Breast epithelium (tissue), 4 donors: ENCODE data around the gene SRL. TPM values are rescaled to one million over a fixed set of nuclear protein-coding genes. Genes with fewer than 3 reads are reported as not detected.

ENCODE experiments used
- DNase-seq, 2 donors: peaks; one replicate each; pipeline ENCODE4 v3.0.0-alpha.2; 2019; ENCODE audit warnings: low spot score in 2 of 2
- H3K27ac ChIP-seq, 2 donors: fragments of 200-600 bp; sonication (generic) in 1 of 2; one replicate each; pipeline ENCODE4 v1.5.1; 2016 to 2019; ENCODE audit warnings: mild to moderate bottlenecking in 1 of 2
- H3K27me3 ChIP-seq, 2 donors: fragments of 200-600 bp; sonication (generic) in 1 of 2; one replicate each; pipeline versions ENCODE4 v1.5.1 to v1.6.0; 2017 to 2019; ENCODE audit warnings: control low read depth in 1 of 2, mild to moderate bottlenecking in 1 of 2
- H3K36me3 ChIP-seq: fragments of 200-600 bp; one replicate; pipeline ENCODE4 v1.5.1; 2019
- H3K4me1 ChIP-seq, 2 donors: fragments of 200-600 bp; sonication (generic); one replicate each; pipeline ENCODE4 v1.5.1; 2016 to 2019; ENCODE audit warnings: control low read depth in 1 of 2
- H3K4me3 ChIP-seq, 3 donors: fragments of 200-600 bp; sonication (generic); 1 replicate in 2 of 3; 2 replicates in 1 of 3; pipeline ENCODE4 v1.5.1; 2016 to 2019; ENCODE audit warnings: mild to moderate bottlenecking in 3 of 3, moderate library complexity in 2 of 3
- H3K9me3 ChIP-seq, 2 donors: fragments of 200-600 bp; sonication (generic) in 1 of 2; one replicate each; pipeline ENCODE4 v1.5.1; 2016 to 2019; ENCODE audit warnings: control low read depth in 1 of 2
- CTCF ChIP-seq, 3 donors: fragments of 450-650 bp; IDR thresholded peaks; one replicate each; pipeline ENCODE4 v1.5.1; 2016 to 2017; ENCODE audit warnings: antibody characterized with exemption in 3 of 3, mild to moderate bottlenecking in 3 of 3, moderate library complexity in 3 of 3
- POLR2A ChIP-seq: fragments of 450-650 bp; IDR thresholded peaks from one replicate; pipeline ENCODE4 v1.6.1; 2016; ENCODE audit warnings: antibody characterized with exemption, mild to moderate bottlenecking, moderate library complexity
- POLR2AphosphoS5 ChIP-seq, 3 donors: sonication (generic); formaldehyde crosslinking; IDR thresholded peaks; one replicate each; pipeline ENCODE4 v1.6.1; 2017; ENCODE audit warnings: antibody characterized with exemption in 3 of 3
- intact Hi-C: fragments of 100-400 bp; cut with DNase I; formaldehyde crosslinking; loops from one replicate; pipeline ENCODE4 v1.15.1; 2023; ENCODE audit warnings: low total_unique reads
- total RNA-seq, 3 donors: library from RNA; depleted of rRNA; stranded (reverse); fragments of >200 nt; gene quantifications; one replicate each; pipeline ENCODE4 v1.1.0, GENCODE V29; 2016

Gene SRL
- total RNA-seq, 3 donors from 2014 or later, result 0.32 to 0.98 (median 0.44) TPM

- intact Hi-C loops, result no loop called here
- Histone ChIP-seq H3K27me3 (no peaks in the 10 kb centered on the region), H3K9me3 (no peaks in the 10 kb centered on the region), H3K4me1 (no peaks in the 10 kb centered on the region), H3K4me3 (no peak overlapping the region), H3K36me3 (no peaks in the 10 kb centered on the region), H3K27ac (no peak overlapping the region)
- no peak for DNase-seq
- TF ChIP-seq CTCF (IDR thresholded peaks at IDR 0.05), result no peak
- no peak for TF ChIP-seq POLR2AphosphoS5 (IDR thresholded peaks at IDR 0.05)
- no peak for TF ChIP-seq POLR2A
These were observed 43.1 kb downstream of the SRL start for GRCh38 chr16:4198816-4199215.

GRCh38 chr16:4194661-4195060 lies 47.2 kb downstream of the SRL start:
- H3K4me3 ChIP-seq, result no peak overlapping the region
- H3K27ac ChIP-seq, result no peak overlapping the region
- intact Hi-C loops, result loop anchor here (1.0 kb wide), 1 partner anchor 29 kb away; no protein-coding TSS in a partner anchor

GRCh38 chr16:4193920-4194319 lies 48.0 kb downstream of the SRL start:
- Histone ChIP-seq H3K9me3 (no peaks in the 10 kb centered on the region), H3K4me3 (no peak overlapping the region), H3K27ac (no peak overlapping the region), H3K36me3 (no peaks in the 10 kb centered on the region), H3K4me1 (no peaks in the 10 kb centered on the region), H3K27me3 (no peaks in the 10 kb centered on the region)
- intact Hi-C loops, result no loop called here
- no peak for DNase-seq
- TF ChIP-seq CTCF (IDR thresholded peaks at IDR 0.05) (no peak), POLR2AphosphoS5 (IDR thresholded peaks at IDR 0.05) (no peak), POLR2A (no peak)

More at GRCh38 chr16:4194661-4195060, 47.2 kb downstream of the SRL start:
- Histone ChIP-seq H3K27me3 (no peaks in the 10 kb centered on the region), H3K9me3 (no peaks in the 10 kb centered on the region), H3K36me3 (no peaks in the 10 kb centered on the region), H3K4me1 (no peaks in the 10 kb centered on the region)
- TF ChIP-seq POLR2AphosphoS5 (IDR thresholded peaks at IDR 0.05) (no peak), CTCF (IDR thresholded peaks at IDR 0.05) (no peak), POLR2A (no peak)
- no peak for DNase-seq

- Histone ChIP-seq H3K27ac (no peak overlapping the region), H3K36me3 (no peaks in the 10 kb centered on the region), H3K4me1 (no peaks in the 10 kb centered on the region), H3K9me3 (no peaks in the 10 kb centered on the region), H3K27me3 (no peaks in the 10 kb centered on the region), H3K4me3 (no peak overlapping the region)
- TF ChIP-seq POLR2A (no peak), POLR2AphosphoS5 (IDR thresholded peaks at IDR 0.05) (no peak), CTCF (IDR thresholded peaks at IDR 0.05) (no peak)
- intact Hi-C loops, result no loop called here
- no peak for DNase-seq
These were observed 49.7 kb downstream of the SRL start for GRCh38 chr16:4192206-4192605.

GRCh38 chr16:4190712-4191333 lies 51.1 kb downstream of the SRL start:
- TF ChIP-seq POLR2AphosphoS5 (IDR thresholded peaks at IDR 0.05) (no peak), POLR2A (no peak), CTCF (IDR thresholded peaks at IDR 0.05) (no peak)
- Histone ChIP-seq H3K9me3 (no peaks in the 10 kb centered on the region), H3K27ac (no peak overlapping the region), H3K27me3 (no peaks in the 10 kb centered on the region), H3K4me3 (no peak overlapping the region), H3K36me3 (no peaks in the 10 kb centered on the region), H3K4me1 (no peaks in the 10 kb centered on the region)
- no peak for DNase-seq
- intact Hi-C loops, result no loop called here
